PFSK-1 (cell line): ENCODE results near the gene ZNF189.

Source experiments
- FOXP2 ChIP-seq: optimal IDR thresholded peaks from 2 replicates; pipeline ENCODE3; 2011; ENCODE audit warnings: borderline replicate concordance, control low read depth, inconsistent platforms; ENCODE audit not compliant: insufficient read depth; ENCODE audit errors: extremely low read length, extremely low read depth
- POLR2AphosphoS5 ChIP-seq: IDR thresholded peaks from 2 replicates; pipeline ENCODE4 v1.6.1; 2012; ENCODE audit warnings: low read depth, mild to moderate bottlenecking, control low read depth, low read length, moderate library complexity
- SIN3A ChIP-seq: IDR thresholded peaks from 2 replicates; pipeline ENCODE4 v1.6.1; 2012; ENCODE audit warnings: mild to moderate bottlenecking, low read length, moderate library complexity, borderline replicate concordance; ENCODE audit not compliant: insufficient read depth
- TAF1 ChIP-seq: IDR thresholded peaks from 2 replicates; pipeline ENCODE4 v1.6.1; 2012; ENCODE audit warnings: low read length, control low read depth, borderline replicate concordance; ENCODE audit not compliant: insufficient read depth
- TF ChIP-seq, protein P1 (sequence below), 2 experiments: IDR thresholded peaks; 2 replicates each; pipeline versions ENCODE4 v1.6.1 to v1.8.0; 2011 to 2012; ENCODE audit warnings: low read depth in 2 of 2, low read length in 2 of 2, control low read depth in 1 of 2, inconsistent platforms in 1 of 2, mild to moderate bottlenecking in 1 of 2, moderate library complexity in 1 of 2; ENCODE audit not compliant: insufficient read depth in 1 of 2

The ZNF189 gene

GRCh38 chr9:101417389-101417788, 18.7 kb downstream of the ZNF189 start:
- TF ChIP-seq, protein P1, sequence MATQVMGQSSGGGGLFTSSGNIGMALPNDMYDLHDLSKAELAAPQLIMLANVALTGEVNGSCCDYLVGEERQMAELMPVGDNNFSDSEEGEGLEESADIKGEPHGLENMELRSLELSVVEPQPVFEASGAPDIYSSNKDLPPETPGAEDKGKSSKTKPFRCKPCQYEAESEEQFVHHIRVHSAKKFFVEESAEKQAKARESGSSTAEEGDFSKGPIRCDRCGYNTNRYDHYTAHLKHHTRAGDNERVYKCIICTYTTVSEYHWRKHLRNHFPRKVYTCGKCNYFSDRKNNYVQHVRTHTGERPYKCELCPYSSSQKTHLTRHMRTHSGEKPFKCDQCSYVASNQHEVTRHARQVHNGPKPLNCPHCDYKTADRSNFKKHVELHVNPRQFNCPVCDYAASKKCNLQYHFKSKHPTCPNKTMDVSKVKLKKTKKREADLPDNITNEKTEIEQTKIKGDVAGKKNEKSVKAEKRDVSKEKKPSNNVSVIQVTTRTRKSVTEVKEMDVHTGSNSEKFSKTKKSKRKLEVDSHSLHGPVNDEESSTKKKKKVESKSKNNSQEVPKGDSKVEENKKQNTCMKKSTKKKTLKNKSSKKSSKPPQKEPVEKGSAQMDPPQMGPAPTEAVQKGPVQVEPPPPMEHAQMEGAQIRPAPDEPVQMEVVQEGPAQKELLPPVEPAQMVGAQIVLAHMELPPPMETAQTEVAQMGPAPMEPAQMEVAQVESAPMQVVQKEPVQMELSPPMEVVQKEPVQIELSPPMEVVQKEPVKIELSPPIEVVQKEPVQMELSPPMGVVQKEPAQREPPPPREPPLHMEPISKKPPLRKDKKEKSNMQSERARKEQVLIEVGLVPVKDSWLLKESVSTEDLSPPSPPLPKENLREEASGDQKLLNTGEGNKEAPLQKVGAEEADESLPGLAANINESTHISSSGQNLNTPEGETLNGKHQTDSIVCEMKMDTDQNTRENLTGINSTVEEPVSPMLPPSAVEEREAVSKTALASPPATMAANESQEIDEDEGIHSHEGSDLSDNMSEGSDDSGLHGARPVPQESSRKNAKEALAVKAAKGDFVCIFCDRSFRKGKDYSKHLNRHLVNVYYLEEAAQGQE (IDR thresholded peaks at IDR 0.05; ENCODE audit: insufficient read depth in 1 of 2, low read depth in 2 of 2, low read length in 2 of 2), result no peak
- no peak for TF ChIP-seq FOXP2
- TF ChIP-seq SIN3A, result no peak
- no peak for TF ChIP-seq POLR2AphosphoS5
- TF ChIP-seq TAF1, result no peak

DNA sequence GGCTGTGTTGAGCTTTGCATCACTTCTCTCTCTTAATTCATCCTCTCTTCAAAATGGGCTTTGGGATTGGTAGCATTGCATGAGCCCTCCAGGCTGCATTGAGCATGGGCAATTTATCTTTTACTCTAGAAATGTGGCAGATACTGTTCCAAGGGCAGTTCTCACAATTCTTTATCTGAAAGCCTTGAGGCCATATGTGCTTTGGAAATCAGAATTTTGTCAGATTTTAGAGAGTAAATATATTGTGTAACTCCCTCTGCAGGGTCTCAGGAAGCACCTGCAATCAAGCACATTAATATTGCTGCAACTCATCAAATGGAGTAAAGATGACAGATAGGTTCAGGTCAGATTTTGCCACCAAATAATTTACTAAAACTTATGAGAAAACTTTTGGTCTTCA, 19.3 kb downstream of the ZNF189 start:
- no peak for TF ChIP-seq TAF1
- no peak for TF ChIP-seq FOXP2
- TF ChIP-seq SIN3A, result no peak
- TF ChIP-seq, protein P1 (IDR thresholded peaks at IDR 0.05; ENCODE audit: insufficient read depth in 1 of 2, low read depth in 2 of 2, low read length in 2 of 2), result no peak
- TF ChIP-seq POLR2AphosphoS5, result no peak

DNA sequence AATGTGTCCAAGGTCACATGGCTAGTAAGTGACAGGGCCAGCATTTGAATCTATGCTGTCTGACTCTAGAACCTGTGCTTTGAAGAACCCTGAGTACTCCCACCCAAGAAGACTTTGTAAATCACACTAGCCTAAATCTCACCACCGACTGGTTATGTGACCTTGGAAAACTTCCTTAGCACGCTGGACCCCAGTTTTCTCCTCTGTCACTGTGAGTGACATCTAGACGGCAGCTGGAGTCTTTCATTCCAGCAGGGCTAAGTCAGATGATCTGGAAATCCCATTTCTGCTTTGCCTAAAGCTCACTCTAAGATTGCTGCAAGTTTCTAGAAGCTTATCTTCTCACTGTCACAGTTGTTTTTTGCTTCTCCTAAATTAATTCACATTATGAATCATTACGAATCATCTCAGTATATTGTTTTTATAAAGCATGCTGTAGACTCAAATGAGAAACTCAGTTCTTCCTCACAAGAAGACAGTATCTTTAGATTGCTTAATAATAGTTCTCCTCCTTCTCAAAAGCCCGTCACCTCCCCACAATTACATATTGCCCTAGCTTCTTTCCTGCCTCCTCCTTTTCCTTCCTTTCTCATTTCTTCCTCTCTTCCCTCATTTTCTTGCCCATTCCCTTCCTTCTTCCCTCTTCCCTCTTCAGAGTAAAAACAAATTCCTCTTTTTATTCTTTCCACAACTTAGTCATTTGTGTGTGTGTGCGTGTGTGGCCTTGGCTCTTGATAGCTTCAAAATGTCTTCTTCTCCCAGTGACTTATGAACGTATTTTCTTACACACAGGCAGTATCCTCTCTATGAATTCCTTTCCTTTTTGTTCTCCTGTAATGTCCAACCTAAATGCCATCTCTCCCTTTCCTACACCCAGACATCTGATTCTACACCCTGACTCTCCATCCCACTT, 20.1 kb downstream of the ZNF189 start:
- TF ChIP-seq TAF1 (no peak), SIN3A (no peak), POLR2AphosphoS5 (no peak), FOXP2 (no peak)
- TF ChIP-seq, protein P1 (IDR thresholded peaks at IDR 0.05; ENCODE audit: insufficient read depth in 1 of 2, low read depth in 2 of 2, low read length in 2 of 2), result no peak

DNA sequence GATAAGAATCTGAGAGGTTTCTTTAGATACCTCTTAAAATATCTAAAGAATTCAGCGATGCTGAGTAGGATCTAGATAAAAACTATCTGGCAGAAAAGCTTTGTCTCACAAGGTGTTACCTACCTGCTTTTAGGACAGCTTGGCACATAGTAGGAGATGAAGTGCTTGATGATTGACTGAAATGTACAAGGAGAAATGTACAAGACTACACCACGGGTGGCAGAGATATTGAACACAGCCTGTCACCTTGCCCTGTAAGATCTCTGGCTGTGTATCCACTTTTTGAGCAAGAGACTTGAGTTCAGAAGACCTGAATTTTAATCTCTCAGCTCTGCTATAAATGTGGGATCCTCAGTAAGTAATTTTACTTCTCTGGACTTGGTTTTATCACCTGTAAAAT, 21.2 kb downstream of the ZNF189 start:
- no peak for TF ChIP-seq FOXP2
- no peak for TF ChIP-seq TAF1
- TF ChIP-seq POLR2AphosphoS5, result no peak

GRCh38 chr9:101421653-101422065, 23.0 kb downstream of the ZNF189 start:
- TF ChIP-seq TAF1 (no peak), SIN3A (no peak), FOXP2 (no peak), POLR2AphosphoS5 (no peak)
- TF ChIP-seq, protein P1 (IDR thresholded peaks at IDR 0.05; ENCODE audit: insufficient read depth in 1 of 2, low read depth in 2 of 2, low read length in 2 of 2), result no peak
